K562 (cell line): ENCODE data around the gene RFLNA. TPM values are rescaled to one million over a fixed set of nuclear protein-coding genes. Genes with fewer than 3 reads are reported as not detected.

ENCODE experiments used
- CBFB ChIP-seq: sonication (generic); formaldehyde crosslinking; IDR thresholded peaks from 2 replicates; pipeline ENCODE4 v1.4.0; 2020; ENCODE audit warnings: mild to moderate bottlenecking, missing genetic modification reagents
- EP400 ChIP-seq: fragments of 450-650 bp; IDR thresholded peaks from 2 replicates; pipeline ENCODE4 v1.6.1; 2017; ENCODE audit warnings: antibody characterized with exemption, mild to moderate bottlenecking, moderate library complexity
- KLF1 ChIP-seq: fragments of 450-650 bp; IDR thresholded peaks from 2 replicates; pipeline ENCODE4 v1.6.1; 2016; ENCODE audit warnings: missing genetic modification characterization, missing compliant biosample characterization
- KLF6 ChIP-seq: fragments of 250-450 bp; sonication (Bioruptor Pico); IDR thresholded peaks from 2 replicates; pipeline ENCODE4 v1.4.0; 2020; ENCODE audit warnings: mild to moderate bottlenecking, moderate library complexity, borderline replicate concordance
- RAD21 ChIP-seq, 2 experiments: fragments of 250-450 bp in 1 of 2; fragments of 450-650 bp in 1 of 2; sonication (Bioruptor Pico) in 1 of 2; formaldehyde crosslinking in 1 of 2; IDR thresholded peaks in 1 of 2; conservative IDR thresholded peaks in 1 of 2; 2 replicates each; pipeline versions ENCODE4 v1.4.0 to v1.8.0; 2020 to 2022; ENCODE audit warnings: mild to moderate bottlenecking in 2 of 2, moderate library complexity in 1 of 2
- RCOR1 ChIP-seq, 2 experiments: IDR thresholded peaks; 2 replicates each; pipeline ENCODE4 v1.6.1; 2012; ENCODE audit warnings: low read depth in 2 of 2, low read length in 2 of 2, borderline replicate concordance in 1 of 2, improper control_type of control experiment in 1 of 2
- STAT5A ChIP-seq: IDR thresholded peaks from 2 replicates; pipeline ENCODE4 v1.6.1; 2012; ENCODE audit warnings: low read length, inconsistent platforms, borderline replicate concordance
- ZBED1 ChIP-seq: IDR thresholded peaks from 2 replicates; pipeline ENCODE4 v1.6.1; 2014
- ZBTB5 ChIP-seq: fragments of 450-650 bp; IDR thresholded peaks from 2 replicates; pipeline ENCODE4 v1.6.1; 2017; ENCODE audit warnings: antibody characterized with exemption
- ZHX1 ChIP-seq: fragments of 150-350 bp; conservative IDR thresholded peaks from 2 replicates; pipeline ENCODE4 v1.6.1; 2014; ENCODE audit warnings: low read length
- polyA plus RNA-seq, 8 experiments: library from polyadenylated mRNA; depleted of rRNA in 4 of 8; stranded (reverse) in 5 of 8; unstranded in 3 of 8; fragments of >200 nt; fragmentation: Nextera tagmentation in 2 of 8; fragmentation: Illumina TruSeq in 1 of 8; extraction: Ambion mirVana in 2 of 8; extraction: Trizol in 1 of 8; gene quantifications; 2 replicates each; pipeline versions ENCODE4 v1.2.1 to v1.2.3, GENCODE V29; 2011 to 2014; ENCODE audit warnings: inconsistent platforms in 1 of 8, missing spikeins in 1 of 8
- total RNA-seq, 7 experiments: library from RNA; depleted of rRNA in 6 of 7; stranded (reverse); fragments of >200 nt in 6 of 7; fragmentation: Illumina TruSeq in 2 of 7; extraction: Trizol in 2 of 7; gene quantifications; 2 replicates each; pipeline versions ENCODE4 v1.2.1 to v1.2.3, GENCODE V29; 2011 to 2021; ENCODE audit warnings: low replicate concordance in 1 of 7
- TF ChIP-seq, protein P1 (sequence below), 2 experiments: fragments of 150-350 bp in 1 of 2; IDR thresholded peaks; 2 replicates each; pipeline ENCODE4 v1.6.1; 2012 to 2016; ENCODE audit warnings: low read depth in 2 of 2, low read length in 2 of 2, mild to moderate bottlenecking in 1 of 2, moderate library complexity in 1 of 2
- TF ChIP-seq, protein P2 (sequence below): fragments of 200-400 bp; formaldehyde crosslinking; IDR thresholded peaks from 2 replicates; pipeline ENCODE4 v1.6.1; 2017; ENCODE audit warnings: mild to moderate bottlenecking, low read depth, low read length, moderate library complexity
- TF ChIP-seq, protein P3 (sequence below): fragments of 250-450 bp; sonication (Bioruptor Pico); IDR thresholded peaks from 2 replicates; pipeline ENCODE4 v1.4.0; 2020; ENCODE audit warnings: mild to moderate bottlenecking, moderate library complexity

RFLNA gene
- total and polyA plus RNA-seq, 9 of the 15 experiments (the other 6 are each of a cell fraction or from before 2014, with no cell fraction given) = not detected

GRCh38 chr12:124259154-124260066, 35.5 kb upstream of the RFLNA start (continued):
- TF ChIP-seq ZHX1 = no peak
- peak; percentile 65 for TF ChIP-seq STAT5A
- TF ChIP-seq, protein P1, sequence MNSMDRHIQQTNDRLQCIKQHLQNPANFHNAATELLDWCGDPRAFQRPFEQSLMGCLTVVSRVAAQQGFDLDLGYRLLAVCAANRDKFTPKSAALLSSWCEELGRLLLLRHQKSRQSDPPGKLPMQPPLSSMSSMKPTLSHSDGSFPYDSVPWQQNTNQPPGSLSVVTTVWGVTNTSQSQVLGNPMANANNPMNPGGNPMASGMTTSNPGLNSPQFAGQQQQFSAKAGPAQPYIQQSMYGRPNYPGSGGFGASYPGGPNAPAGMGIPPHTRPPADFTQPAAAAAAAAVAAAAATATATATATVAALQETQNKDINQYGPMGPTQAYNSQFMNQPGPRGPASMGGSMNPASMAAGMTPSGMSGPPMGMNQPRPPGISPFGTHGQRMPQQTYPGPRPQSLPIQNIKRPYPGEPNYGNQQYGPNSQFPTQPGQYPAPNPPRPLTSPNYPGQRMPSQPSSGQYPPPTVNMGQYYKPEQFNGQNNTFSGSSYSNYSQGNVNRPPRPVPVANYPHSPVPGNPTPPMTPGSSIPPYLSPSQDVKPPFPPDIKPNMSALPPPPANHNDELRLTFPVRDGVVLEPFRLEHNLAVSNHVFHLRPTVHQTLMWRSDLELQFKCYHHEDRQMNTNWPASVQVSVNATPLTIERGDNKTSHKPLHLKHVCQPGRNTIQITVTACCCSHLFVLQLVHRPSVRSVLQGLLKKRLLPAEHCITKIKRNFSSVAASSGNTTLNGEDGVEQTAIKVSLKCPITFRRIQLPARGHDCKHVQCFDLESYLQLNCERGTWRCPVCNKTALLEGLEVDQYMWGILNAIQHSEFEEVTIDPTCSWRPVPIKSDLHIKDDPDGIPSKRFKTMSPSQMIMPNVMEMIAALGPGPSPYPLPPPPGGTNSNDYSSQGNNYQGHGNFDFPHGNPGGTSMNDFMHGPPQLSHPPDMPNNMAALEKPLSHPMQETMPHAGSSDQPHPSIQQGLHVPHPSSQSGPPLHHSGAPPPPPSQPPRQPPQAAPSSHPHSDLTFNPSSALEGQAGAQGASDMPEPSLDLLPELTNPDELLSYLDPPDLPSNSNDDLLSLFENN (IDR thresholded peaks at IDR 0.05; ENCODE audit: low read depth in 2 of 2, low read length in 2 of 2) = peak in 1 of 2 experiments; percentile 66; a peak in 1 of 4 replicates
- TF ChIP-seq KLF6 (CRISPR knock-in tag) = no peak
- no peak for TF ChIP-seq KLF1
- no peak for TF ChIP-seq ZBED1
- TF ChIP-seq CBFB (CRISPR knock-in tag) = no peak
- no peak for TF ChIP-seq ZBTB5
- peak in 1 of 2 experiments; percentile 87; a peak in 2 of 4 replicates for TF ChIP-seq RCOR1 (IDR thresholded peaks at IDR 0.05; ENCODE audit: borderline replicate concordance in 1 of 2, low read depth in 2 of 2, low read length in 2 of 2)
- TF ChIP-seq, protein P2, sequence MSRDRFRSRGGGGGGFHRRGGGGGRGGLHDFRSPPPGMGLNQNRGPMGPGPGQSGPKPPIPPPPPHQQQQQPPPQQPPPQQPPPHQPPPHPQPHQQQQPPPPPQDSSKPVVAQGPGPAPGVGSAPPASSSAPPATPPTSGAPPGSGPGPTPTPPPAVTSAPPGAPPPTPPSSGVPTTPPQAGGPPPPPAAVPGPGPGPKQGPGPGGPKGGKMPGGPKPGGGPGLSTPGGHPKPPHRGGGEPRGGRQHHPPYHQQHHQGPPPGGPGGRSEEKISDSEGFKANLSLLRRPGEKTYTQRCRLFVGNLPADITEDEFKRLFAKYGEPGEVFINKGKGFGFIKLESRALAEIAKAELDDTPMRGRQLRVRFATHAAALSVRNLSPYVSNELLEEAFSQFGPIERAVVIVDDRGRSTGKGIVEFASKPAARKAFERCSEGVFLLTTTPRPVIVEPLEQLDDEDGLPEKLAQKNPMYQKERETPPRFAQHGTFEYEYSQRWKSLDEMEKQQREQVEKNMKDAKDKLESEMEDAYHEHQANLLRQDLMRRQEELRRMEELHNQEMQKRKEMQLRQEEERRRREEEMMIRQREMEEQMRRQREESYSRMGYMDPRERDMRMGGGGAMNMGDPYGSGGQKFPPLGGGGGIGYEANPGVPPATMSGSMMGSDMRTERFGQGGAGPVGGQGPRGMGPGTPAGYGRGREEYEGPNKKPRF = no peak
- TF ChIP-seq, protein P3, sequence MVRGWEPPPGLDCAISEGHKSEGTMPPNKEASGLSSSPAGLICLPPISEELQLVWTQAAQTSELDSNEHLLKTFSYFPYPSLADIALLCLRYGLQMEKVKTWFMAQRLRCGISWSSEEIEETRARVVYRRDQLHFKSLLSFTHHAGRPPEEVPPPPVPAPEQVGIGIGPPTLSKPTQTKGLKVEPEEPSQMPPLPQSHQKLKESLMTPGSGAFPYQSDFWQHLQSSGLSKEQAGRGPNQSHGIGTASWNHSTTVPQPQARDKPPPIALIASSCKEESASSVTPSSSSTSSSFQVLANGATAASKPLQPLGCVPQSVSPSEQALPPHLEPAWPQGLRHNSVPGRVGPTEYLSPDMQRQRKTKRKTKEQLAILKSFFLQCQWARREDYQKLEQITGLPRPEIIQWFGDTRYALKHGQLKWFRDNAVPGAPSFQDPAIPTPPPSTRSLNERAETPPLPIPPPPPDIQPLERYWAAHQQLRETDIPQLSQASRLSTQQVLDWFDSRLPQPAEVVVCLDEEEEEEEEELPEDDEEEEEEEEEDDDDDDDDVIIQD (CRISPR knock-in tag) = no peak
- 0 out of 4 replicates have a peak, but pooled peaks of 1 of the 2 experiments have one; percentile 2 for TF ChIP-seq RAD21 (CRISPR knock-in tag; conservative IDR thresholded peaks at IDR 0.05 in 1 of 2, IDR thresholded peaks at IDR 0.05 in 1 of 2)
- no peak; the same call in 1 of the 2 replicates for TF ChIP-seq EP400
